Fibroblast of skin of left quadriceps (primary cell): ENCODE measurements around the gene ZNF831.

Experiments used
- DNase-seq, 2 experiments: peaks; one replicate each; pipeline ENCODE4 v3.0.0-alpha.2; 2013; ENCODE audit warnings: low read depth in 2 of 2

The ZNF831 gene

GRCh38 chr20:59305908-59306655 is 142.5 kb downstream of the ZNF831 start:
- no peak for DNase-seq

- no peak for DNase-seq
Measured at GRCh38 chr20:59307270-59307669, 143.6 kb downstream of the ZNF831 start.
